GM19193 (cell line): Measurements from ENCODE around the gene ANGPTL4.

ENCODE experiments used
- POLR2A ChIP-seq: IDR thresholded peaks from 4 replicates; pipeline ENCODE4 v1.6.1; 2011; ENCODE audit not compliant: insufficient read depth, insufficient read length; ENCODE audit errors: extremely low read depth

ANGPTL4 gene

GRCh38 chr19:8363803-8364771 lies at the start of gene ANGPTL4:
Gene ANGPTL4 (plus strand): TSS chr19:8364155. CDS start chr19:8364322, 167 bp downstream.
- TF ChIP-seq POLR2A = no peak

GRCh38 chr19:8316351-8317125 lies 47.4 kb upstream of the ANGPTL4 start:
- no peak for TF ChIP-seq POLR2A

GRCh38 chr19:8319807-8320520 lies 44.0 kb upstream of the ANGPTL4 start:
- TF ChIP-seq POLR2A = no peak

- no peak for TF ChIP-seq POLR2A
Observed at GRCh38 chr19:8320564-8321066, 43.3 kb upstream of the ANGPTL4 start.

GRCh38 chr19:8321067-8321985 lies 42.6 kb upstream of the ANGPTL4 start, which contains the start of the genes NDUFA7 and RPS28:
Gene NDUFA7 (minus strand): TSS chr19:8321375. CDS start chr19:8321358, 17 bp downstream.
Gene RPS28 (plus strand): TSS chr19:8321496. CDS start chr19:8321531, 35 bp downstream.
- peak; percentile 95 for TF ChIP-seq POLR2A

GRCh38 chr19:8321986-8322637 lies 41.8 kb upstream of the ANGPTL4 start:
- no peak for TF ChIP-seq POLR2A

- TF ChIP-seq POLR2A = no peak
Observed at GRCh38 chr19:8322638-8322997, 41.3 kb upstream of the ANGPTL4 start.

GRCh38 chr19:8323781-8324185 lies 40.2 kb upstream of the ANGPTL4 start:
- TF ChIP-seq POLR2A = no peak

- TF ChIP-seq POLR2A = peak; percentile 48
Observed at GRCh38 chr19:8324186-8325050, 39.5 kb upstream of the ANGPTL4 start.

- no peak for TF ChIP-seq POLR2A
Observed at GRCh38 chr19:8325454-8325853, 38.5 kb upstream of the ANGPTL4 start.

- no peak for TF ChIP-seq POLR2A
Observed at GRCh38 chr19:8329996-8330395, 34.0 kb upstream of the ANGPTL4 start.

- no peak for TF ChIP-seq POLR2A
Observed at GRCh38 chr19:8331263-8331845, 32.6 kb upstream of the ANGPTL4 start.
